Breast epithelium (tissue), 4 donors: Measurements from ENCODE around the gene DUSP16. TPM values are rescaled to one million over a fixed set of nuclear protein-coding genes. Genes with fewer than 3 reads are reported as not detected.
"Not testable (repeated sequence)": the region's sequence is repeated elsewhere in the genome, so short reads cannot be mapped to it uniquely, and the experiment has no call there.

Experiments
- DNase-seq, 2 donors: peaks; one replicate each; pipeline ENCODE4 v3.0.0-alpha.2; 2019; ENCODE audit warnings: low spot score in 2 of 2
- H3K27ac ChIP-seq, 2 donors: fragments of 200-600 bp; sonication (generic) in 1 of 2; one replicate each; pipeline ENCODE4 v1.5.1; 2016 to 2019; ENCODE audit warnings: mild to moderate bottlenecking in 1 of 2
- H3K27me3 ChIP-seq, 2 donors: fragments of 200-600 bp; sonication (generic) in 1 of 2; one replicate each; pipeline versions ENCODE4 v1.5.1 to v1.6.0; 2017 to 2019; ENCODE audit warnings: control low read depth in 1 of 2, mild to moderate bottlenecking in 1 of 2
- H3K36me3 ChIP-seq: fragments of 200-600 bp; one replicate; pipeline ENCODE4 v1.5.1; 2019
- H3K4me1 ChIP-seq, 2 donors: fragments of 200-600 bp; sonication (generic); one replicate each; pipeline ENCODE4 v1.5.1; 2016 to 2019; ENCODE audit warnings: control low read depth in 1 of 2
- H3K4me3 ChIP-seq, 3 donors: fragments of 200-600 bp; sonication (generic); 1 replicate in 2 of 3; 2 replicates in 1 of 3; pipeline ENCODE4 v1.5.1; 2016 to 2019; ENCODE audit warnings: mild to moderate bottlenecking in 3 of 3, moderate library complexity in 2 of 3
- H3K9me3 ChIP-seq, 2 donors: fragments of 200-600 bp; sonication (generic) in 1 of 2; one replicate each; pipeline ENCODE4 v1.5.1; 2016 to 2019; ENCODE audit warnings: control low read depth in 1 of 2
- POLR2A ChIP-seq: fragments of 450-650 bp; IDR thresholded peaks from one replicate; pipeline ENCODE4 v1.6.1; 2016; ENCODE audit warnings: antibody characterized with exemption, mild to moderate bottlenecking, moderate library complexity
- POLR2AphosphoS5 ChIP-seq, 3 donors: sonication (generic); formaldehyde crosslinking; IDR thresholded peaks; one replicate each; pipeline ENCODE4 v1.6.1; 2017; ENCODE audit warnings: antibody characterized with exemption in 3 of 3
- intact Hi-C: fragments of 100-400 bp; cut with DNase I; formaldehyde crosslinking; loops from one replicate; pipeline ENCODE4 v1.15.1; 2023; ENCODE audit warnings: low total_unique reads
- total RNA-seq, 3 donors: library from RNA; depleted of rRNA; stranded (reverse); fragments of >200 nt; gene quantifications; one replicate each; pipeline ENCODE4 v1.1.0, GENCODE V29; 2016
- TF ChIP-seq, protein P1 (sequence below), 3 donors: fragments of 450-650 bp; IDR thresholded peaks; one replicate each; pipeline ENCODE4 v1.5.1; 2016 to 2017; ENCODE audit warnings: antibody characterized with exemption in 3 of 3, mild to moderate bottlenecking in 3 of 3, moderate library complexity in 3 of 3

Gene DUSP16
- total RNA-seq, 3 donors from 2014 or later, result 10.9 to 63.3 (median 61.0) TPM

DNA sequence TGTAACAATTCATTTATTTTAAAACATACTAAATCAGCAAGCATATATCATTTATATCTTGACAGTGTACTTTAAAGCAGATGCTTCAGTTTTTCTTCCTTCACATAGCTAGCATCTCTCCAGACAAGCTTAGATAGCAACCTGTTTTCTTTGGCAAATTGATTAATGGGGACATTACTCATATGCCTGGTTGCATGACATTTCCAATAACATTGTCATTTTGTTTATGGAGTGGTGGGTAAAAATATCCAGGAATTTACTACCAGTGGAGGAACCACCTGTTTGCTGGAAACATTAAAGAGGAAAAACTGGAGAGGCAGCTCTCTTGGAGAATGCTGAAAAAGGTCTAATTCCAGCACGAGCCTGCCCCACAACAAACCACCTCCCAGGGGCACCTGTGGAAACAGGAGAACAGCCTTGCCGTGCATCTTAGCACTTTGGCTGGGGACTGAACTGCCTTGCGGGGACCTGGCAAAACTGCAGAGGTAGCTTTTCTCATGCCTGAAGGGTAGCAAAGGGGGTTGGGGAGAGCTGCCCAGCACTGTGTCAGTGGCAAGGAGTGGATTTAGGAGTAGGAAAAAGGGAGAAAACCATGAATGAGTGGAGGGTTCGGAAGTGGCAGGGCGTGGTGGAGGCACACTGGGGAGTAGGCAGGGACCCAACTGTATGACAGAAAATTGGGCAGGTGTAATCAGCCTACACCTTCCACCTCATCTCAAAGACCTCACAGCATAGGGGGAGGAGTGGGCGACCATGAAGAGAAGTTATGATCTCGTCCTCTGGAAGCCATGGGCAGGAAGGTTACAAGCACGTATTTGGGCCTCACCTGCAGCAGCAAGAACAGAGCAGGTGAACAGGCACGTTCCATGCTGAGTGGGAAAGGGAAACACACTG is 37.3 kb upstream of the DUSP16 start:
- Histone ChIP-seq H3K4me3 (no peak overlapping the region), H3K9me3 (no peaks in the 10 kb centered on the region), H3K27me3 (no peaks in the 10 kb centered on the region), H3K4me1 (no peaks in the 10 kb centered on the region), H3K36me3 (no peaks in the 10 kb centered on the region), H3K27ac (no peak overlapping the region)
- TF ChIP-seq POLR2AphosphoS5 (IDR thresholded peaks at IDR 0.05) (no peak), POLR2A (no peak)
- TF ChIP-seq, protein P1, sequence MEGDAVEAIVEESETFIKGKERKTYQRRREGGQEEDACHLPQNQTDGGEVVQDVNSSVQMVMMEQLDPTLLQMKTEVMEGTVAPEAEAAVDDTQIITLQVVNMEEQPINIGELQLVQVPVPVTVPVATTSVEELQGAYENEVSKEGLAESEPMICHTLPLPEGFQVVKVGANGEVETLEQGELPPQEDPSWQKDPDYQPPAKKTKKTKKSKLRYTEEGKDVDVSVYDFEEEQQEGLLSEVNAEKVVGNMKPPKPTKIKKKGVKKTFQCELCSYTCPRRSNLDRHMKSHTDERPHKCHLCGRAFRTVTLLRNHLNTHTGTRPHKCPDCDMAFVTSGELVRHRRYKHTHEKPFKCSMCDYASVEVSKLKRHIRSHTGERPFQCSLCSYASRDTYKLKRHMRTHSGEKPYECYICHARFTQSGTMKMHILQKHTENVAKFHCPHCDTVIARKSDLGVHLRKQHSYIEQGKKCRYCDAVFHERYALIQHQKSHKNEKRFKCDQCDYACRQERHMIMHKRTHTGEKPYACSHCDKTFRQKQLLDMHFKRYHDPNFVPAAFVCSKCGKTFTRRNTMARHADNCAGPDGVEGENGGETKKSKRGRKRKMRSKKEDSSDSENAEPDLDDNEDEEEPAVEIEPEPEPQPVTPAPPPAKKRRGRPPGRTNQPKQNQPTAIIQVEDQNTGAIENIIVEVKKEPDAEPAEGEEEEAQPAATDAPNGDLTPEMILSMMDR (IDR thresholded peaks at IDR 0.05), result no peak
- intact Hi-C loops, result no loop called here
- DNase-seq, result no peak

DNA sequence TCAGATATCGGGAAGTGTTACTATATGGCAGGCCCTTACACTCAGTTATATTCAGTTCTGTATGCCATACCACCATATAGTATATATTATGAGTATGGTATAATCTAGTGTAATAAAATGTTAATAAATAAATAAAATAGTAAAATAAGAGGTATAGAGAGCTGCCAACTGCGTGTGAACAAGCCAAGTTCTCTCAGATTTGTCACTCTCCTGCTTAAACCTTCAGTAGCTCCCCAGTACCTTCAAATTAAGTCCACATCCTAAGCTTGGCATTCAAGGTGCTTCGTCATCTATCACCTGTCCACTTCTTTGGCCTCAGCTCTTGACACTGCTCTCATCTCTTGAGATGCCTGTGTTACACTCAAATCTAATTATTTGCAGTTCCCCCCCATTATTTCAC is 36.2 kb upstream of the DUSP16 start:
- H3K4me3 ChIP-seq, result no peak overlapping the region
- DNase-seq, result no peak
- TF ChIP-seq, protein P1 (IDR thresholded peaks at IDR 0.05), result no peak
- TF ChIP-seq POLR2AphosphoS5 (IDR thresholded peaks at IDR 0.05) (no peak), POLR2A (no peak)
- no peaks in the 10 kb centered on the region for H3K4me1 ChIP-seq
- no peaks in the 10 kb centered on the region for H3K27me3 ChIP-seq
- intact Hi-C loops, result loop anchor here (1.0 kb wide), 1 partner anchor 9 kb away; no protein-coding TSS in a partner anchor
- H3K9me3 ChIP-seq, result no peaks in the 10 kb centered on the region
- H3K27ac ChIP-seq, result no peak overlapping the region
- no peaks in the 10 kb centered on the region for H3K36me3 ChIP-seq

DNA sequence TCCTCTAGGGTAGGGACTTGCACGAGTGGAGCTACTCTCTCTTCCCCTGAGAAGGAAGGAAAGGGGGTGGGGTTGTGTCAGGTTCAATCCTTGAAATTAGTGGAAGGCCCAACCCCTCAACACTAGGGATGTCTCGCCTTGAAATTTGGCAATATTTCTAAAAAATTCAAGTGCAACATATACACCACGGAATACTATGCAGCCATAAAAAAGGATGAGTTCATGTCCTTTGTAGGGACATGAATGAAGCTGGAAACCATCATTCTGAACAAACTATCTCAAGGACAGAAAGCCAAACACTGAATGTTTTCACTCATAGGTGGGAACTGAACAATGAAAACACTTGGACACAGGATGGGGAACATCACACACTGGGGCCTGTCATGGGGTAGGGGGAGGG is 33.9 kb upstream of the DUSP16 start:
- H3K4me1 ChIP-seq, H3K27me3 ChIP-seq, H3K36me3 ChIP-seq, H3K4me3 ChIP-seq, H3K27ac ChIP-seq, intact Hi-C loops, DNase-seq, H3K9me3 ChIP-seq: not testable (repeated sequence)

DNA sequence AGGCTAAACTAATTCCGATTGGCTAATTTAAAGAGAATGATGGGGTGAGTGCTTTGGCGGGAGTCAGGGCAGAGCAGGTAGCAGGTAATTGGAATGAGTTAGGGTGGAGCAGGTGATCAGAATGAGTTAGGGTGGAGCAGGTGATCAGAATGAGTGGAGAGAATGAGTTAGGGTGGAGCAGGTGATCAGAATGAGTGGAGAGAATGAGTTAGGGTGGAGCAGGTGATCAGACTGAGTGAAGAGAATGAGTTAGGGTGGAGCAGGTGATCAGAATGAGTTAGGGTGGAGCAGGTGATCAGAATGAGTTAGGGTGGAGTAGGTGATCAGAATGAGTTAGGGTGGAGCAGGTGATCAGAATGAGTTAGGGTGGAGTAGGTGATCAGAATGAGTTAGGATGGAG is 33.3 kb upstream of the DUSP16 start:
- H3K9me3 ChIP-seq, H3K4me1 ChIP-seq, H3K27ac ChIP-seq, H3K27me3 ChIP-seq, H3K36me3 ChIP-seq, intact Hi-C loops, DNase-seq, H3K4me3 ChIP-seq: not testable (repeated sequence)

DNA sequence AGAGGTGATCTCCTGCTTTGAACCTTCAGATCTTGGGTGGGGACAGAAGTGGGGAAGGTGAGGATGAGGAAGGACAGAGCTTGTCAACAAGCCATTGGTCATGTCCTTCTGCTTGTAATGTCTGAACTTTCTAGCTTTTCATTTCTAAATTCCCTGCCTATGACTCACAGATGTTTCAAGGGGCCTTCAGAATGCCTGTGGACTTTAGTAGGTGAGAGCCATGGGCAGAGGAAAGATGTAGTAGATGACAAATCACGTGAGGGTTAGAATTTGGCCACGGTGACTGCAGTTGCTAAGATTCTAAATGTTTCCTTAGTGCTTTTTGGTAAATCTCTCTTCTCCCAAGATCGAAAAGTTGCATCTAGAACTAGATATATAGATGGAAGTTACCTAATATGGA is 30.3 kb upstream of the DUSP16 start:
- DNase-seq, result no peak
- intact Hi-C loops, result no loop called here
- H3K4me3 ChIP-seq, result no peak overlapping the region
- no peak overlapping the region for H3K27ac ChIP-seq
- H3K9me3 ChIP-seq, result no peaks in the 10 kb centered on the region
- H3K4me1 ChIP-seq, result no peaks in the 10 kb centered on the region
- no peaks in the 10 kb centered on the region for H3K36me3 ChIP-seq
- TF ChIP-seq POLR2A, result no peak
- H3K27me3 ChIP-seq, result no peaks in the 10 kb centered on the region

DNA sequence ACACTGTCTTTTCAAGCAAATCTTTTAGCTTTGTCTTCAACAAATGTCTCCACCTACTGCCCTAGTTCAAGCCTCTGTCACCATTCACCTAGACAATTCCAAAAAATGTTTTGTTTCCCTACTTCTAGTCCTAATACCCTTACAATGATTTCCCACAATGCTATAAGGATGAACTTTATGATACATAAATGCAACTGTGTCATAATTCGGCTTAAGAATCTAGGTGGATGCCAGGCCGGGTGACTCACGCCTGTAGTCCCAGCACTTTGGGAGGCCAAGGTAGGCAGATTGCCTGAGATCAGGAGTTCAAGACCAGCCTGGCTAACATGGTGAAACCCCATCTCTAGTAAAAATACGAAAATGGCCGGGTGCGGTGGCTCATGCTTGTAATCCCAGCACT is 28.3 kb upstream of the DUSP16 start:
- H3K27me3 ChIP-seq, result no peaks in the 10 kb centered on the region
- no peaks in the 10 kb centered on the region for H3K9me3 ChIP-seq
- H3K4me1 ChIP-seq, result no peaks in the 10 kb centered on the region
- no peak overlapping the region for H3K4me3 ChIP-seq
- no peak overlapping the region for H3K27ac ChIP-seq
- TF ChIP-seq, protein P1 (IDR thresholded peaks at IDR 0.05), result no peak
- TF ChIP-seq POLR2AphosphoS5 (IDR thresholded peaks at IDR 0.05), result no peak
- TF ChIP-seq POLR2A, result no peak
- no peaks in the 10 kb centered on the region for H3K36me3 ChIP-seq
- intact Hi-C loops, result loop anchor here (1.0 kb wide), 1 partner anchor 7 kb away; no protein-coding TSS in a partner anchor
- no peak for DNase-seq

DNA sequence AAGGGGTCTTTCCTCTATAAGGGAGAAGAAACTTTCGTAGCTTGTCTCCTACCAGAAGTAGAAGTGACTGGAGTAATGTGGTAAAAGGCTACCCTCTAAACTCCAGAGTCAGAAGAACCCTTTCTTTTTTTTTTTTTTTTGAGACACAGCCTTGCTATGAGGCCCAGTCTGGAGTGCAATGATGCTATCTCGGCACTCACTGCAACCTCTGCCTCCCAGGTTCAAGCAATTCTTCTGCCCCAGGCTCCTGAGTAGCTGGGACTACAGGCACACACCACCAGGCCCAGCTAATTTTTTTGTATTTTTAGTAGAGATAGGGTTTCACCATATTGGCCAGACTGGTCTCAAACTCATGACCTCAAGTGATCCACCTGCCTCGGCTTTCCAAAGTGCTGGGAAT is 25.8 kb upstream of the DUSP16 start:
- H3K9me3 ChIP-seq, H3K27ac ChIP-seq, H3K4me1 ChIP-seq, H3K36me3 ChIP-seq, H3K27me3 ChIP-seq, H3K4me3 ChIP-seq, intact Hi-C loops, DNase-seq: not testable (repeated sequence)
